ENCODE results near the gene TRIM32.

The TRIM32 gene

DNA sequence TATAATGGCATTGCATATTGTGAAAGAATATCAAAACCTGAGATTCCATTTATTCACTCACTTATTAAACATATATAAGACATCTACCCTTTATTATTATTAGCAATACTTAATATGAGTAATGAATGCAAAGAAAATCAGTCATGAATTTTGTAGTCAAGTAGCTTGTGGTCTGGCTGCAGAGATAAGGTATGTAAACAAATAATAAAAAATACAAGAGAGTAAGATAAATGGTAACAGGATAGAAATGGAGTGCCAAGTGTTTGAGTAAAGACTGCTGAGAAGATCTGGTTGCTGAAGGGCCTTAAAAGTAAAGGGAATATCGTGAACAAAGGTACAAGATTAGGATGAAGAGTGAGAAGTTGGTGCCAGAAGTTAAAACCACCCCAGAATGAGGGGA lies 18.4 kb downstream of the TRIM32 start:
- DNase-seq (ENCODE audit: low spot score): no peak
- no peak for FAIRE-seq

DNA sequence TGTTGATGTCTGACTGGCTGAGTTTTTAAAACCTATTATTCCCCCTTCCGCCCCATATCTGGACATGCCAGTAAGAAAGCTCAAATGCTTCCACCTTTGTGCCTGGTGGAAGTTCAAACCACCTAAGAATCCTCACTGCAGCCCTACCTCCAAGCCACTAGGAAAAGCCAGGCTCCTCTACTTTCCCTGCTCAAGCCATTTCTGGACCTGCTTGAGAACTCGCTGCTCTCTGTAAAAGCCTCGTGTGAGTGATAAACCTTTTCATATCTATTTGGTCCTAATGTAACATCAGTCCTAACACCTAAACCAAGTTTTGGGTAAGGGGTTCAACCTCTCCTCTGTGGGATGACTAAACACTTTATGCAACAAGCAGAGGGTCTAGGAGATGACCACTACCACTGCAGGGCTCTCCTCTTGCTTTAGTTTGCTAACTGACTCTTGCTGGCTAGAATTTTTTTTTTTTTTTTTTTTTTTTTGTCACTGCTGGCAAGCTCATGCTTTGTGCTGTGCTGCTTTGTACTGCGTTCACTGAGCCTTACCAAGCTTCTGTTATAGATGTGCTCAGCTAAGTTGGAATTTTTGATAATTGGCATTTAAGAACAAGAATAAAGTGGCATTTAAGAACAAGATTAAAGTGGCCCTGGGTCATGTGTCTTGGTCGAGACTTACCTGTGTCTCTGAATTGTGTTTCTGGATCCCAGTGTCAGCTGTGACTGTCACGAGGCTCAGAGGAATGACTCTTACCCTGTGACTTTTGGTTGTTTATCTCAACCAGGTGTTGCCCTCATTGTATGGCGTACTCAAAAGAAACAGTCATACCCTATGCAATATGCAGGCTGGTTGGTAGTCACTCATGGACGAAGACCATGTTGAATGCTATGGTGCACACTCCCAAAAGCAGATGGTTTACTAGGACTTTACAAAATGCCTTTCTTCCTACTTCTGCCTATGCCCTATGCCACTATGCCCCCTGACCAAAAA lies 19.5 kb downstream of the TRIM32 start:
- FAIRE-seq: peak; percentile 66

DNA sequence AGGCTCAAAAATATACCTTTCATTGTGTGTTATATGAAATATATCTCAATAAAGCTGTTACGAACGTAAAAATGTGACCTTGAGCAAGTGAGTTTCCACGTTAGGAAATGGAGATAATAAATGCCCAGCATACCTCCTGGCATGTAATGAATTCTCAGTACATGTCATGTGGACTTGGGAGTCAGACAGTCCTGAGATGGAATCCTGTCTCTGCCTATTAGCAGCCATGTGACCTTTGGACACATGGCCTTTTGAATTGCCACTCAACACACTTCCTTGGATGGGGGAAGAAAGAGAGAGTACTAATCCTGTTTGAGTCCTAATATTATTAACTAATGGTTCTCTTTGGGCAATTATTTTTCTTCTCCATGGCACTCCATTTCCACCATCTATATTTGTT lies 25.7 kb downstream of the TRIM32 start:
- DNase-seq (ENCODE audit: low spot score) (no peak), FAIRE-seq (no peak)

More for the DNA sequence above, 19.5 kb downstream of the TRIM32 start:
- no peak for DNase-seq (ENCODE audit: low spot score)

DNA sequence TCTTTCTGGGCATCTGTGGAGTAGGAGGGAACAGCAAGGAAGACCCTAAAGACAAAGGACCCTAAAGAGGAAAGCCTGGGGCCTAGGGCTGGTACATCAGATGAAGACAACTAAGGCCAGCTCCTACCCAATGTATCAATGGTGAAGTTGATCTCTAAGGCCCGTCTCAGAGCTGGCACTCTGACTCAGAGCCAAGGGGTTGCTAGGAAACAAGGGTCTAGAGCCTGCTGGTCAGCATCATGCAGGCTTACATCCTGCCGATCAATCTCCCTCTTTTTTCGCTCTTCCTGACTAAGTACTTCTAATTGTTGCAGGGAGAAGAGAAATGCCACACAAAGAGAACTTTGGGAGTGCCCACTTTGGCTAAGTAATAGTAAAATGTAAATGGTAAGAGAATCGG lies 26.2 kb downstream of the TRIM32 start:
- FAIRE-seq: no peak
- DNase-seq (ENCODE audit: low spot score): no peak

DNA sequence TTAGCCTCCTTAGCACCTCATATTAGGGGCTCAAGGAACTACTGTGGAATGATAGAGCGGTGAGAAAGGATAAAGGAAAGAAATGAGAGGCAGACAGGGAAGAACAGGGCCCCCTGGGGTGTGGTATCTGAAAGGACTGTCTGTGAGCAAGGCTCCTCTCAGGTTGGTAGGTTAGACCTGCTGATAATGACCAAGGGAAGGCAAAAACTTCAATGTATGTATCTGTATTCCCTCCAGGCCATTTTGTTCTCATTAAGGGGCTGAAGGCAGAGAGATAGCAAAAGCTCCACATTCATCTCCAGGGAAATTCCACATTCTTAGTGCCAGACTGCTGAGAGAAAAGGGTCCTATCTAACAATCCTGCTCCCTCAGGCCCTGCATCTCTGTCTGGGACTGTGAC lies 28.6 kb downstream of the TRIM32 start:
- FAIRE-seq: no peak

DNA sequence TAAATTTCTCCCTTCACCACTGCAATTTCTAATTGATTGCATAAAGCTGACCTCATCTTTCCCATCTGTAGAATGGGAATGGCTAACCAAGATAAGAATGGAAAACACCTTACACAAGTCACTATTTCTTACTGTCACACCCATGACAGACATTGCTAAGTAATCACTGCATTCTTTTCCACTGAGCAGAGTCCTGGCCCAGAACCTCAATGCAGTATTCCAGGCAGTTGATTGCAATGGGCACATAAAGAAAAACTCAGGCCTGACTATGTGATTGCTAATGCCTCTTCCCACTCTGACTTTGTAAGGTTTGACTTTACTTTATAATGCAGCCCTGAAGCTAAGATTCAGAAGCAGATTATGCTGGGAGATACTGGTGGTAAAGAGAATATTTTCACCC lies 29.3 kb downstream of the TRIM32 start:
- no peak for FAIRE-seq
- DNase-seq (ENCODE audit: low spot score): no peak

More for the DNA sequence above, 28.6 kb downstream of the TRIM32 start:
- no peak for DNase-seq (ENCODE audit: low spot score)

DNA sequence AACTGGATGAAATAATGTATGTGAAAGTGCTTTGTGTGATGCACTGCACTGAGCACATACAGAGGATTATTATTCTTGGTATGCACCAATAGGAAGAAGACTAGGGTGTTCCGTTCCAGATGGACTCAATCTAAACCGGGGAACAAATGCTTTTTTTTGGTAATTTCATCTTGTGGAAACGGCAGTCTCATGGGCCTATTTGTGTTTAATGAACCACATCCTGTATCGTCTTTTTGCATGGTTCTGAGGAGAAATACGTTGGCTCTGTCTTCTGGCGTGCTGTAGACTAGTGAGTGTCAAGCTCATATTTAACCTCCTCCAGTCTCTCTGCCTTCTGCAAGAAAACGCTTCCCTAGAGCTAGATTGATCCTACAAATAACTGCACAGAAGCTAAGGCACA lies 30.0 kb downstream of the TRIM32 start:
- no peak for FAIRE-seq
- DNase-seq (ENCODE audit: low spot score): no peak

DNA sequence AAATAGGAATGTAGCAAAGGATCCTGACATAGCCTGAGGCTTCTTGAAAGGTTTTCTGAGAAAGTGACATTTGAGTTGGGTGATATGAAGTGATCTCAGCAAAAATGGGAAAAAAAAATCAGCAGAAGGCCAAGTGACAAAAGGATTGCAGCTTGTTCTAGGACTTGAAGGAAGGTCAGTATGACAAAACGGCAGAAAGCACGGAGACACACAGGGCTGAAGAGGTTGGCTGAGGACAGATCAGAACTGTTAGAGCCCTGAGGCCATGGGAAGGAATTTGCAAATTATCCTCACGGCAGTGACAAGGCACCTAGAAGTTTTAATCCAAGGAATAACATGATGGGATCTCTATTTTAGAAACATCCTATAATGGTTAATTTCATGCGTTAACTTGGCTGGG lies 31.0 kb downstream of the TRIM32 start:
- FAIRE-seq (no peak), DNase-seq (ENCODE audit: low spot score) (no peak)

DNA sequence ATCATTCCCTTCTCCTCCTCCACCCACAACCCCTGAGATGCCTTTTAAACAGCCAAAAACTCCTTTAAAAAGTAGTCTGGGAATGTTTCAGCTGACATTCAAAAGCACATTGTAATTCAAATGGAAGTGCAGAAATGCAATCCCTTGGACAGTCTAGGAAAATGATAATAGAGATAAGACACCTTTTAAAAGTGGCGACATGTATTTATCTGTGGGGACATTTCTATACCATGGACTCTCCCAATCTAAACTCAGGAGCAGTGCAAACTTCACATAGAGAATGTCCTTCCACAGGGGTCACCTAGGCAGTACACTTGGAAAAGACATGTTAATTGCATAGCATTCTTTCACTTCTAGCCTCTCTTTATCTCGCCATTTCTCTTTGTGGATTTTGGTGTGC lies 33.0 kb downstream of the TRIM32 start:
- DNase-seq (ENCODE audit: low spot score): no peak

DNA sequence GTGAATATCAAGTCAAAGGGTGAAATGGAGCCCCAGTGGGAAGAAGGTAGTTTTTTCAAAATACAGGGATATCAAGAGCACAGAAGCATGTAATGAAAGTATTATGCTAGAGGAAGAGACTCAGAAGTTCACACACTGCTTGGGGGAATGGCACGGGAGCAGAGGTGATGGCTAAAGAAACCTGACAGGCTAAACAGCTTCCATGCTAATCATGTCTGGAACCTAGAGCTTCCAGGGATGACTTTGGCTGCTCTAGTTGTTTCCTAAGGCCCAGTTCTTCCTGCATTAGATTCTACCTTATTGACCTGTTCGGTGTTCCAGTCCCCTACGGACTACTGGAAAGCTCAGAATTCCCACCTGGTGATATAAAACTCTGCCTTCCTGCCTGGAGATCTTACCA lies 34.3 kb downstream of the TRIM32 start:
- FAIRE-seq: no peak
- no peak for DNase-seq (ENCODE audit: low spot score)

More for the DNA sequence above, 33.0 kb downstream of the TRIM32 start:
- FAIRE-seq: no peak

DNA sequence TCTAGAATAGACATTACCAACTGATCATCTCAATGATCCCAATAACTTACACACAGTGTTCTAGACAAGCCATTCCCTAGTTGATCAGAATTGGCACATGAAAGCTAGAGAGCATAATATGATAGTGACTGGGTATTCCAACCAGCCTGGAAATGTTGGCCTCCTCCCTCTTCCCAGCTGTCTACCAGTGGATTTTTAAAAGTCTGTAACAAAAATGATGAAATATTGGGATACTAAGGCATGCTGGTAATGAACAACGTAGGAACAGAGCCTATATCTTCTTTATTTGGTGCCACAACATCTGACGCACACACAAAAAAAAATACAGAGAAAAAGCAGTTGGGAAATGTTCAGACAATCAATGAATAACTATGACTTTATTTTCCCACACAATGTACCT lies 34.8 kb downstream of the TRIM32 start:
- DNase-seq (ENCODE audit: low spot score): no peak
- no peak for FAIRE-seq

DNA sequence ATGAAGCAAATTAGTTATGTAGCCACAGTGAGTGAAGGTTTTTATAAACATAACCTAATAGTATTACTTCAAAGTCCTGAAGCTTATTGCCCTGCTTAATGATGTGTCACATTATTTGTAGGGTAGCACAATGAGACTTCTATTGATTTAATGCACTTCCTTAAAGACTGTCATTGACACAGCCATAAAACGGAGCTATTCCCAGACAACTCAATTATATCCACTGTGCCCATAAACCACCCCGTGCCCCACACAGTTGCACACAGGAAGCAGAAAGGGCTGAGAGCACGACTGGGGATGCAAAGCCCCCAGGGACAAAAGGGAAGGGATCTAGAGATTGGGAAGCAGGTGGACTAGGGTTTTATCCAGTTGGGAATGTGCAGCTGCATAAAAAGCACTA lies 37.0 kb downstream of the TRIM32 start:
- DNase-seq (ENCODE audit: low spot score): no peak
- FAIRE-seq: no peak

DNA sequence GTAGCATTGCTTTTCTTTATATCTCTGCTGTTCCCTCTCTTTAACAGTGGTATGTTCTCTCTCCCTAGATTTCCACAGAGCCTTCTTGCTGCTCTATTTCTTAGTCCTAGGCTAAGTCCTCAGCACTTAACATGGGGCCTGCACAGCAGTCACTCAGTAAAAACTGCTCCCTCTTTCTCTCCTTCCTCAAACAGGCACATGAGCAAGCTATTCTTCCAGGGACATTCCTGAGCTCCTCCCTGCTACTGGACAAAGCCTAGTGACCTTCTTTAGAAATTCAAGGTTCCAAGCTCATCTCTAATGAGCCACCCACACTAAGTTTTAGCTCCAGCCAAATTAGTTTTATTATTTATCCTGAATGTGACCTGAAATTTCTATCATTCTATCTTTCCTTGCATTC lies 39.5 kb downstream of the TRIM32 start:
- FAIRE-seq: no peak
- no peak for DNase-seq (ENCODE audit: low spot score)

DNA sequence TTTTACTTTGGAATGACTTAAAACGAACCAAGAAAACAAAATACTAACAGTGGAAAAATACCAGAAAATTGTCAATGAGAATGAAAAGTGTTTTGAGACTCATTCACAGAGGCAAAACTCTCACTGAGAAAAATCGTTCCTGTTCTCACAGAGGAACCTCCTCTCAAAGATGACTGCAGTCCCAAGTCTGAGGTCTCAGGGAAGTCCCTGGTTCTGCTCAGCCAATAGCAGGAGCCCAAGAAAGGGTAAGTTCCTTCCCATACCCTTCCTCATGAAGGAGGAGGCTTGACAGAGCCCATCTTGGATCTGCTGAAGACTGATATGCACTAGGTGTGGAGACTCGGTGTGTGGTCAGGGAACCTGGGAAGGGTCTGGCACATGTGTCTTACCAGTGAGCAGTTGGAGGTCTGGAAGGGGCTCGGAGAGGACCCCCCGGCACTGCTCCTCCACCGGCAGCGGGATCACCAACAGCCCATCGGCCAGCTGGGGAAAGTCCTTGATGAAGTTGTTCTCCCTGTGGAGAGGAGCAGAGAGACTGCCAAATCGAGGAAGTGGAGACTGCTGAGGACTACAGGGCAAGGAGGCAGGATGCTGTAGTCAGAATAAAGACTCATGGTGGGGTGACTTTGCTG lies 46.0 kb downstream of the TRIM32 start:
- DNase-seq (ENCODE audit: low spot score): no peak
- no peak for FAIRE-seq

DNA sequence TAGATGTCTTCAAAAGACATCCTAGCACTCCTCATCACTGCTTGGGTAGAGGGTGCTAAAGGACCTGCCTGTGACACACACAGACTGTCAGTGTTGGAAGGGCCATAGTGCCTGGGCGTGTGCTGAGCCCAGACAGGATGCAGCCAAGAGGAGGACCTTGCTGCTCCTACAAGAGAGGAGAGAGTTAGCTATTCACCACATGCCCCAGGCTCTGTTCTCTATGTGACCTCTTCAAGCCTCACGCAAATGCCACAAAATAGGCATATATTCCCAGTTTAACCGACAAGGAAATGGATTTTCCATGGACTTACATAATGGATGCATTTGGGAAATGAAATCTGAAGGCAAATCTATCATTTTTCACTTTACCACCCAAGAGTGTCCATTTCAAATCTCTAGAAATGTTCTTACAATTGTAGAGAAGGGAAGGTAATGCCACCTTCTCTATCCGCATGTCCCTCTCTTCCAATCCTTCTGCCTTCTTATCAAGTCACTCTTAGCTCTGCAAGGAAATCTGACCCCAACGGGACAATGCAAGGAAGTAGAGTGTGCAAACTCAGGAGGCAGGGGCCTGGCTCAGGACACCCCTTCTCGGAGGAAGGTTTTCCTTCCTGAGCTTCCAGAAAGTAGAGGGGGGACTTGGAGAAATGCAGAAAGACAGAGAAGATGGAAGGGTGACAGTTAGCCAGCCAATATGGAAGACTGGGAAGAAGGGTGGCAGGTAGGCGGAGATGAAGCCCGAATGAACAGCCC lies 49.5 kb downstream of the TRIM32 start:
- FAIRE-seq (no peak), DNase-seq (ENCODE audit: low spot score) (no peak)

DNA sequence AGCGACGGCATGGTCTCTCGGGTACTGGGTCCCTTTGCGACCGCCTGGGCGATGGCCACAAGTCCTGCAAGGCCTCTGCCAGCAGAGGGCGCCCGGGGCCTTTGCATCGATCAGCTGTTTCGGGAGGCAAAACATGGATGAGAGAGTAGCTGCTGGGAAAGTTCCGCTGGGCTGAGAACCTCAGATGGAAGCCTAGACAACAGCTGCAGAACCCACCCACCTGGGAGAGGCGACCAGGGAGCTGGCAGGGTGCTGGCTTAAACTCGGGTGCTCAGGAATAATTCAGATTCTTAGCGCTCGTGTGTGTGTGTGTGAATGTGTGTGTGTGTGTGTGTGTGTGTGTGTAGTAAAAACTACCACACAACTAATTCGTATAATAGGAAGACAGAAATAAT lies 50.0 kb downstream of the TRIM32 start:
- DNase-seq (ENCODE audit: low spot score) (peak; percentile 88), FAIRE-seq (no peak)

DNA sequence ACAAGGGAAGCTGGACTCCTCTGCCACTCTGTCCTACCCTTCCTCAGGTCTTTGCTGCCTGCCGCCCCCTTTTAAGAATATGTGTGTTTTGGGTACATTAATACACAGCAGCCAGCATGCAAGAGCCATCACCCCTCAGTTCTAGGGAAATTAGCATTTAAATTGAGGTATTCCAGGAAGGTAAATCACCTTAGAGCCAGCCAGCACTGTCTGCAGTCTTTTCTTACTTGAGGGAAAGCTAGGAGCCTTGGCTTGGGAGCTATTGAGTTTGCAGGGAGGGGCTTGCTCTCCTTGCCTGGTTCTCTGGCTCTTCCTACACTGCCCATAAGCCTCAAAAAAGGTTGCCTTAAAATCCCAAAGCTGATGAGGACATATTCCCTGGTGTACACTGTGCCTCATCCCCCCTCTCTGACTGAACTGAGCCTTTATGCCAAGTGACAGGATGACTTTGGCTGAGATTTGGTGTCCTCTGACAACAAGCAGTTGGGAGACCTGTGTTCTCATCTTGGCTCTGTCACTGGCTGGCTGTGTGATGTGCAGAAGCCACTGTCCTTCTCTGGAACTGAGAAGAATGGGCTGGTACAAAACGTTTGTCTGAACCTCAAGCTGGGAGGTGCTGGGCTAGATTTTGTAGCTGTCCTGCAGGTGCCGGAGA lies 54.1 kb downstream of the TRIM32 start:
- FAIRE-seq (no peak), DNase-seq (ENCODE audit: low spot score) (no peak)

DNA sequence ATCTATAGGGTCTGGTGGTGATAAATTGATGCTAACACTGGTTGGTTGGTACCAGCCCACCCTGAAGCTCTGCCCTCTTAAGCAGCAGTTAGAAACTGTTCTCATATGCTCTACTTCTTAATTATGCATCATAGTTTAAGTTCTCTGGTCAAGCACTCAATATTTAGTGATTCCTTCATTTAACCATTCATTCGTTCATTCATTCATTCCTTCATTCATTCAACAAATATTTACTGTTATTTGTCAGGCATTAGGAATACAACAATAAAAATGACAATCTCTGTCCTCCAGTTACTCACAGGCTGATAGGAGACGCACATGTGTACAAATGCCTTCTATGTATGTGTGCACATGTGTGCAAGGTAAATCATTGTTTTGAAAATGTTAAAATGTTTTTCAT lies 54.6 kb downstream of the TRIM32 start:
- no peak for FAIRE-seq
- no peak for DNase-seq (ENCODE audit: low spot score)

DNA sequence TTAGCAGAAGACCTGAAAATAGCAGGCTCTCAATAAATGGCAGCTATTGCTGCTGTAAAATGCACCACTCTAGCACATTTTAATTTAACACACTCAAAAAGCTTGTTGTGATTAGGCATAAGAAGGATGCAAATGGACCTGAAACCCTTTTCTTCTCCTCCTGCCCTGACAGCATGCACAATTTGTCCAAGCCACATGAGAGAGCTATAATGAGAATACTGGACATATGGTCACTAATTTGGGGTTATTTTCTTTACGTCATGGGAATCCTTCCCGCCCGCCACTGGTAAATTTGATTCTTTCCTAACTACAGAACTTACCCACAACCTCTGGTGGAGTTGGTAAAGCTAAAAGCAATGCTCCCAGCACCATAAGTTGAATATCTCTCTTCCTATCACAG lies 62.1 kb downstream of the TRIM32 start:
- DNase-seq (ENCODE audit: low spot score): no peak
- no peak for FAIRE-seq

DNA sequence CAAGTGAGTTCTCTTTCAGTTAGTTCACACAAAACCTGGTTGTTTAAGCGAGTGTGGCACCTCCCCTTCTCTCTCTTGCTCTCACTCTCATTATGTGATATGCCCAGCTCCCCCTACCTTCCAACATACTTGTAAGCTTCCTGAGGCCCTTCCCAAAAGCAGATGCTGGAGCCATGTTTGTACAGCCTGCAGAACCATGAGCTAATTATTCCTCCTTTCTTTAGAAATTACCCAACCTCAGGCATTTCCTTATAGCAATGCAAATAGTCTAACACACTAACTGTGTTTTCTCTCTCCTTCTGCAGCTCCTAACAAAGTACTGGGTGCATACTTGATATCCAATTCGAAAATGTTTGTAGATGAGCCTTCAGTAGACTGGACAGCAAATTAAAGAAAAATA lies 62.7 kb downstream of the TRIM32 start:
- no peak for FAIRE-seq

DNA sequence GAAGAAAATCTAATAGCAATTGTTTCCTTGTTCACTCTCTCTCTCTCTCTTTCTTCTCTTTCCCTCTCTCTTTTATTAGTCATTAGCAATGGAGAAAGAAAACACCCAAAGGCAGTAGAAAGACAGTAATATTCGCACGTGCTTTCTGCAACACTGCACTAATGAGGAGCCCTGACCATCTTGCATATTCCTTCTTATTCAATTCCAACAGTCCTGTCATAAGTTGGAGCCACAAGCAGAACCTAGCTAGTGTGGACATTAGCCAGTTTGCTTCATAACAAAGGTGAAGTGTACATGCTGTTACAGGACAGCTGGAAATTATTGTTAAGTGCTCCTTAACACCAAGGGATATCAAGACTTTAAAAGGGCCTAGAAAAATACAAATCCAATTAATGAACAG lies 63.4 kb downstream of the TRIM32 start:
- DNase-seq (ENCODE audit: low spot score) (no peak), FAIRE-seq (no peak)

More for the DNA sequence above, 62.7 kb downstream of the TRIM32 start:
- no peak for DNase-seq (ENCODE audit: low spot score)

All from urothelium cell line (cell line).